Breast epithelium (tissue), 3 donors: Measurements from ENCODE around the gene TSFM.

ENCODE experiments used
- CTCF ChIP-seq, 3 donors: fragments of 450-650 bp; IDR thresholded peaks; one replicate each; pipeline ENCODE4 v1.5.1; 2016 to 2017; ENCODE audit warnings: antibody characterized with exemption in 3 of 3, mild to moderate bottlenecking in 3 of 3, moderate library complexity in 3 of 3
- POLR2A ChIP-seq: fragments of 450-650 bp; IDR thresholded peaks from one replicate; pipeline ENCODE4 v1.6.1; 2016; ENCODE audit warnings: antibody characterized with exemption, mild to moderate bottlenecking, moderate library complexity
- POLR2AphosphoS5 ChIP-seq, 3 donors: sonication (generic); formaldehyde crosslinking; IDR thresholded peaks; one replicate each; pipeline ENCODE4 v1.6.1; 2017; ENCODE audit warnings: antibody characterized with exemption in 3 of 3

- TF ChIP-seq CTCF (IDR thresholded peaks at IDR 0.05) (no peak), POLR2AphosphoS5 (IDR thresholded peaks at IDR 0.05) (no peak), POLR2A (no peak)
These were observed 46.4 kb upstream of the TSFM start for GRCh38 chr12:57735952-57736740.
